CD14-positive monocyte (primary cell): ENCODE measurements around the gene DMXL1. TPM values are rescaled to one million over a fixed set of nuclear protein-coding genes. Genes with fewer than 3 reads are reported as not detected.

Source experiments
- DNase-seq, 3 donors: peaks; one replicate each; pipeline ENCODE4 v3.0.0-alpha.2; 2011 to 2022
- H2AFZ ChIP-seq: 2 replicates; pipeline ENCODE4 v1.6.0; 2012; ENCODE audit warnings: mild to moderate bottlenecking, low read depth, low read length, inconsistent platforms; ENCODE audit not compliant: insufficient read depth, poor library complexity, severe bottlenecking
- H3K27ac ChIP-seq, 2 donors: 1 replicate in 1 of 2; 2 replicates in 1 of 2; pipeline ENCODE4 v1.5.1; 2012 to 2013; ENCODE audit warnings: low read length in 2 of 2, control low read depth in 1 of 2, inconsistent platforms in 1 of 2, low read depth in 1 of 2, mild to moderate bottlenecking in 1 of 2
- H3K27me3 ChIP-seq, 2 donors: one replicate each; pipeline versions ENCODE4 v1.6.0 to v1.6.1; 2011 to 2013; ENCODE audit warnings: low read length in 2 of 2; ENCODE audit not compliant: control insufficient read depth in 2 of 2, insufficient read depth in 2 of 2
- H3K36me3 ChIP-seq, 2 donors: replicated peaks in 1 of 2; 1 replicate in 1 of 2; 2 replicates in 1 of 2; pipeline versions ENCODE4 v1.5.1 to v1.6.1; 2012 to 2013; ENCODE audit warnings: low read length in 2 of 2, control low read depth in 1 of 2, inconsistent platforms in 1 of 2, mild to moderate bottlenecking in 1 of 2; ENCODE audit not compliant: insufficient read depth in 2 of 2, control insufficient read depth in 1 of 2
- H3K4me1 ChIP-seq, 2 donors: 1 replicate in 1 of 2; 2 replicates in 1 of 2; pipeline versions ENCODE4 v1.5.1 to v1.6.1; 2012 to 2013; ENCODE audit warnings: low read length in 2 of 2, control low read depth in 1 of 2, inconsistent platforms in 1 of 2, mild to moderate bottlenecking in 1 of 2, moderate library complexity in 1 of 2; ENCODE audit not compliant: insufficient read depth in 2 of 2, control insufficient read depth in 1 of 2
- H3K4me2 ChIP-seq: replicated peaks from 2 replicates; pipeline ENCODE3; 2012; ENCODE audit warnings: low read length, moderate library complexity, mild to moderate bottlenecking; ENCODE audit not compliant: poor library complexity, severe bottlenecking; ENCODE audit errors: extremely low read depth
- H3K4me3 ChIP-seq, 3 experiments: fragments of 200-600 bp in 1 of 3; sonication (generic) in 1 of 3; replicated peaks in 1 of 3; 1 replicate in 2 of 3; 2 replicates in 1 of 3; pipeline ENCODE4 v1.5.1; 2011 to 2013; ENCODE audit warnings: low read length in 3 of 3, mild to moderate bottlenecking in 3 of 3, control low read depth in 2 of 3, low read depth in 2 of 3, inconsistent platforms in 1 of 3, moderate library complexity in 1 of 3
- H3K79me2 ChIP-seq: 2 replicates; pipeline ENCODE4 v1.6.0; 2012; ENCODE audit warnings: mild to moderate bottlenecking, control low read depth, inconsistent platforms, low read length, moderate library complexity; ENCODE audit not compliant: insufficient read depth
- H3K9ac ChIP-seq: 2 replicates; pipeline ENCODE4 v1.6.0; 2017; ENCODE audit warnings: low read length, mild to moderate bottlenecking; ENCODE audit not compliant: insufficient read depth, poor library complexity, severe bottlenecking
- H3K9me3 ChIP-seq, 2 donors: replicated peaks in 1 of 2; 1 replicate in 1 of 2; 2 replicates in 1 of 2; pipeline versions ENCODE4 v1.5.1 to v1.6.1; 2012 to 2013; ENCODE audit warnings: low read length in 2 of 2, control low read depth in 1 of 2; ENCODE audit not compliant: control insufficient read depth in 1 of 2, insufficient read depth in 1 of 2
- H4K20me1 ChIP-seq: 2 replicates; pipeline ENCODE4 v1.6.0; 2012; ENCODE audit warnings: mild to moderate bottlenecking, low read length, control low read depth, moderate library complexity; ENCODE audit not compliant: insufficient read depth
- H3K27ac Mint-ChIP-seq, 7 donors: one replicate each; pipeline ENCODE4 v1.8.0; 2020; ENCODE audit warnings: mild to moderate bottlenecking in 7 of 7, mixed read lengths in 7 of 7, moderate library complexity in 6 of 7, inconsistent platforms in 2 of 7
- H3K27me3 Mint-ChIP-seq, 3 donors: one replicate each; pipeline ENCODE4 v1.8.0; 2021 to 2022; ENCODE audit warnings: low read depth in 3 of 3, mild to moderate bottlenecking in 3 of 3, mixed read lengths in 3 of 3, moderate library complexity in 3 of 3, inconsistent platforms in 1 of 3
- H3K36me3 Mint-ChIP-seq, 2 donors: one replicate each; pipeline ENCODE4 v1.8.0; 2020; ENCODE audit warnings: mixed read lengths in 2 of 2, inconsistent platforms in 1 of 2, mild to moderate bottlenecking in 1 of 2
- H3K4me1 Mint-ChIP-seq: one replicate; pipeline ENCODE4 v1.8.0; 2020; ENCODE audit warnings: mild to moderate bottlenecking, mixed read lengths
- H3K4me3 Mint-ChIP-seq, 2 donors: one replicate each; pipeline ENCODE4 v1.8.0; 2020; ENCODE audit warnings: mild to moderate bottlenecking in 2 of 2, mixed read lengths in 2 of 2, moderate library complexity in 1 of 2
- H3K9me3 Mint-ChIP-seq, 7 donors: one replicate each; pipeline ENCODE4 v1.8.0; 2020 to 2022; ENCODE audit warnings: mixed read lengths in 7 of 7, mild to moderate bottlenecking in 6 of 7, moderate library complexity in 6 of 7, inconsistent platforms in 2 of 7
- CTCF ChIP-seq: fragments of 200-600 bp; IDR thresholded peaks from one replicate; pipeline ENCODE4 v1.8.0; 2022; ENCODE audit warnings: antibody characterized with exemption, mild to moderate bottlenecking
- WGBS: methylation state at CpG from one replicate; pipeline ENCODE4 v1.1.5; 2013; ENCODE audit warnings: missing lambda C conversion rate; ENCODE audit not compliant: insufficient coverage; 5-methylcytosine and 5-hydroxymethylcytosine counted together
- intact Hi-C, 2 donors: fragments of 100-400 bp; cut with micrococcal nuclease; formaldehyde crosslinking; loops; one replicate each; pipeline versions ENCODE4 v1.15.0 to v1.15.1; 2023
- polyA plus RNA-seq, 3 donors: library from polyadenylated mRNA; depleted of rRNA in 1 of 3; unstranded in 2 of 3; stranded (reverse) in 1 of 3; fragments of 300-500 nt in 2 of 3; fragments of >200 nt in 1 of 3; fragmentation: Illumina TruSeq in 2 of 3; gene quantifications; 1 replicate in 2 of 3; 2 replicates in 1 of 3; pipeline ENCODE4 v1.2.3, GENCODE V29; 2012 to 2021

The DMXL1 gene
- polyA plus RNA-seq, 3 donors: 15.5 to 20.5 (median 19.5) TPM

DNA sequence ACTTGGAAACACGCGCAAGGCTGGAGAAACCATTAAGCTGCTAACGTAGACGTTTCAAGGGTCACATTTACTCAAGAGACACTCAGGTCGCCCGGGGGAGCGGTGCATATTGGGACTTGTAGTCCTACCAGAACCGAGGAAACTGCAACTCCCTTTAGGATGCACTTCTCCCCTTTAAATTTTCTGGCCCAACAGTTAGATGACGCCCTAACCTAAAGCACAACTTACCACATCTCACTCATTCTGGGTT is 384 bp upstream of the DMXL1 start:
- Histone ChIP-seq H2AFZ (peak overlapping the region; percentile 89), H3K27me3 (no peaks in the 10 kb centered on the region), H3K36me3 (no peaks in the 10 kb centered on the region), H3K27ac (peak overlapping the region; percentile 92 to 94), H3K9ac (peak overlapping the region; percentile 91), H4K20me1 (peaks cover 9% of the 10 kb centered on the region), H3K4me1 (peaks cover 38 to 41% of the 10 kb centered on the region in 2 donors), H3K9me3 (no peaks in the 10 kb centered on the region), H3K79me2 (peaks cover 43% of the 10 kb centered on the region), H3K4me2 (peak overlapping the region; percentile 95), H3K4me3 (peak overlapping the region; percentile 79 to 90 (median 80))
- no peaks in the 10 kb centered on the region for H3K9me3 Mint-ChIP-seq
- H3K4me1 Mint-ChIP-seq: peaks cover 38% of the 10 kb centered on the region
- WGBS: 0% methylated on average over 9 of the region's 9 CpGs
- no peak for TF ChIP-seq CTCF
- DNase-seq: no peak
- no peaks in the 10 kb centered on the region for H3K27me3 Mint-ChIP-seq
- peak overlapping the region; percentile 85 to 98 for H3K4me3 Mint-ChIP-seq
- intact Hi-C loops: loop anchor here (5.0 to 10.0 kb wide), 4 partner anchors 33 to 194 kb away; partner anchors contain the start of gene DTWD2 (in 1 of the 2)
- H3K27ac Mint-ChIP-seq: peak overlapping the region; percentile 93 to 99 (median 99)
- H3K36me3 Mint-ChIP-seq: no peaks in the 10 kb centered on the region

GRCh38 chr5:119071561-119071995 is 691 bp downstream of the DMXL1 start:
- peak overlapping the region; percentile 87 for H2AFZ ChIP-seq
- Mint-ChIP-seq H3K4me1 (peaks cover 44% of the 10 kb centered on the region), H3K27me3 (no peaks in the 10 kb centered on the region), H3K36me3 (no peaks in the 10 kb centered on the region), H3K4me3 (peak overlapping the region; percentile 85 to 98), H3K27ac (peak overlapping the region; percentile 93 to 99 (median 98)), H3K9me3 (no peaks in the 10 kb centered on the region)
- H3K4me2 ChIP-seq: peak overlapping the region; percentile 95
- peaks cover 54% of the 10 kb centered on the region for H3K79me2 ChIP-seq
- peaks cover 18% of the 10 kb centered on the region for H4K20me1 ChIP-seq
- H3K4me1 ChIP-seq: peaks cover 38 to 41% of the 10 kb centered on the region in 2 donors
- 0% methylated on average over 17 of the region's 22 CpGs for WGBS
- H3K4me3 ChIP-seq: peak overlapping the region; percentile 79 to 90 (median 80)
- H3K27ac ChIP-seq: peak overlapping the region; percentile 92 to 94
- no peaks in the 10 kb centered on the region for H3K27me3 ChIP-seq
- peak overlapping the region; percentile 91 for H3K9ac ChIP-seq
- no peaks in the 10 kb centered on the region for H3K36me3 ChIP-seq
- intact Hi-C loops: loop anchor here (5.0 to 10.0 kb wide), 4 partner anchors 34 to 193 kb away; partner anchors contain the start of gene DTWD2 (in 1 of the 2)
- no peak for DNase-seq
- no peak for TF ChIP-seq CTCF
- no peaks in the 10 kb centered on the region for H3K9me3 ChIP-seq
